Immature natural killer cell (primary cell): ENCODE results near the gene STX5. TPM values are rescaled to one million over a fixed set of nuclear protein-coding genes. Genes with fewer than 3 reads are reported as not detected.

ENCODE experiments used
- DNase-seq, 3 donors: peaks; one replicate each; pipeline ENCODE4 v3.0.0; 2022; ENCODE audit warnings: mixed read lengths in 1 of 3
- H3K27ac Mint-ChIP-seq, 6 donors: one replicate each; pipeline ENCODE4 v1.8.0; 2020; ENCODE audit warnings: mixed read lengths in 6 of 6, mild to moderate bottlenecking in 5 of 6, inconsistent platforms in 4 of 6, moderate library complexity in 3 of 6
- H3K27me3 Mint-ChIP-seq, 3 donors: one replicate each; pipeline ENCODE4 v1.8.0; 2020 to 2021; ENCODE audit warnings: low read depth in 3 of 3, mild to moderate bottlenecking in 3 of 3, mixed read lengths in 3 of 3, moderate library complexity in 3 of 3, inconsistent platforms in 1 of 3
- H3K36me3 Mint-ChIP-seq, 3 donors: one replicate each; pipeline ENCODE4 v1.8.0; 2020; ENCODE audit warnings: mixed read lengths in 3 of 3, inconsistent platforms in 2 of 3, mild to moderate bottlenecking in 2 of 3
- H3K4me1 Mint-ChIP-seq, 2 donors: one replicate each; pipeline ENCODE4 v1.8.0; 2020; ENCODE audit warnings: inconsistent platforms in 2 of 2, mild to moderate bottlenecking in 2 of 2, mixed read lengths in 2 of 2, moderate library complexity in 1 of 2
- H3K4me3 Mint-ChIP-seq, 5 donors: one replicate each; pipeline ENCODE4 v1.8.0; 2020; ENCODE audit warnings: mild to moderate bottlenecking in 5 of 5, mixed read lengths in 5 of 5, inconsistent platforms in 3 of 5, moderate library complexity in 3 of 5
- H3K9me3 Mint-ChIP-seq, 6 donors: one replicate each; pipeline ENCODE4 v1.8.0; 2020; ENCODE audit warnings: mild to moderate bottlenecking in 6 of 6, mixed read lengths in 6 of 6, inconsistent platforms in 4 of 6, moderate library complexity in 3 of 6
- polyA plus RNA-seq, 3 donors: library from polyadenylated mRNA; unstranded; fragments of 300-500 nt; fragmentation: Illumina TruSeq; gene quantifications; one replicate each; pipeline ENCODE4 v1.2.3, GENCODE V29; 2021

Gene STX5
- polyA plus RNA-seq, 3 donors from 2014 or later, result 46.9 to 47.7 (median 47.6) TPM

- peaks cover 19 to 41% (median 24%) of the 10 kb centered on the region in 3 donors for H3K36me3 Mint-ChIP-seq
- H3K4me3 Mint-ChIP-seq, result no peak overlapping the region
- peak overlapping the region in 1 of 6 donors; percentile 23 for H3K27ac Mint-ChIP-seq
- DNase-seq, result no peak
- peaks cover 6 to 7% (median 6%) of the 10 kb centered on the region in 3 donors for H3K27me3 Mint-ChIP-seq
- H3K4me1 Mint-ChIP-seq, result peaks cover 26 to 29% of the 10 kb centered on the region in 2 donors
- H3K9me3 Mint-ChIP-seq, result peaks cover 0 to 2% (median 0%) of the 10 kb centered on the region in 6 donors
These were observed 30.8 kb downstream of the STX5 start for GRCh38 chr11:62801071-62801470.

- H3K9me3 Mint-ChIP-seq, result peaks cover 0 to 2% (median 0%) of the 10 kb centered on the region in 6 donors
- H3K36me3 Mint-ChIP-seq, result peaks cover 32 to 56% (median 32%) of the 10 kb centered on the region in 3 donors
- H3K27me3 Mint-ChIP-seq, result peaks cover 0 to 3% (median 1%) of the 10 kb centered on the region in 3 donors
- H3K27ac Mint-ChIP-seq, result peak overlapping the region in 2 of 6 donors; percentile 22 to 23
- H3K4me1 Mint-ChIP-seq, result peaks cover 13 to 14% of the 10 kb centered on the region in 2 donors
- no peak overlapping the region for H3K4me3 Mint-ChIP-seq
- no peak for DNase-seq
These were observed 32.4 kb downstream of the STX5 start for GRCh38 chr11:62799486-62799885.

DNA sequence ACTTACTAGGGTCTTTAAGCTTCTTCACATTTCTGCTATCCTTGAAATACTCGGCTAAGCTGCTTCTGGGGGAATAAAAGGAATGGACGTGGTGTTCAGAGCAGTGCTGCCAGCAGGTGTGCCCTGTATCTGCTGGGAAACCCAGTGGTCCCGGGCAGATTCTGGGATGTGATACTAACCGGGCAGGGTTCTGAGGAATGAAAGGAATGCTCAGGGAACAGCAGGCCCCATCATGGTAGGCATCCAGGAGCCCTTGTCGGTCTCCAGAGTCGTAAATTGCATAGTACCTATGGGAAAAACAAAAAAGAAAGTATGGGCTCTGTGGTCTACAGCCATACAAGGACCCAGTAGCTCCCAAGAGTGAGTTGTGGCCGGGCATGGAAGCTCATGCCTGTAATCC lies 35.6 kb downstream of the STX5 start:
- H3K27ac Mint-ChIP-seq, result peak overlapping the region in 2 of 6 donors; percentile 37 to 60
- peaks cover 14% of the 10 kb centered on the region in 2 donors for H3K4me1 Mint-ChIP-seq
- H3K36me3 Mint-ChIP-seq, result peaks cover 29 to 50% (median 30%) of the 10 kb centered on the region in 3 donors
- H3K9me3 Mint-ChIP-seq, result no peaks in the 10 kb centered on the region
- DNase-seq, result no peak
- H3K27me3 Mint-ChIP-seq, result peaks cover 0 to 7% (median 4%) of the 10 kb centered on the region in 3 donors
- H3K4me3 Mint-ChIP-seq, result no peak overlapping the region

DNA sequence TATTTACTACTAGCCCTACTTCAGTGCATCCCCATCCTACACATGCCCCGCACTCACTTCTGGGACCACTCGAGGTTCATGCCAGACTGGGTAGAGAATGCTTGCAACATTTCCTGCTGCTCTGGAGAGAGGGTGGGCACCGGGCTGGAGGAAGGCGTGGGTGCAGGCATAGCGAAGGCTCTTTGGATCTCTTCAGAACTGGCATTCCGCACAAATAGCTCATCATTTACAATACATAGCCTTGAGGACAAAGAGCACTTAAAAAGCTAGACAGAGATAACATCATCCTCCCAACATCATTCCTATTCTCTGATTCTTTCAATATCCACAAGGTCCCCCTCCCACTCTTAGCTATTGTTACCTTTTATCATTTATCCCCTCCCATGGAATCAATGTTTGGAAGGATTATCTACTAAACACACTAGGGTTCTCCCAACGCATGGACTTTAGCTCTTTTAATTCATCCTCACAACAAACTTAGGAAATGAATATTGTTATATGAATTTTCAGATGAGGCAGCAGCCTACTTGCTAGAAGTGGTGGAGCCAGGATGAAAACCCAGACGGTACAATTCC lies 37.6 kb downstream of the STX5 start:
- no peak overlapping the region for H3K4me3 Mint-ChIP-seq
- H3K27ac Mint-ChIP-seq, result peak overlapping the region; percentile 37 to 83 (median 74)
- H3K9me3 Mint-ChIP-seq, result no peaks in the 10 kb centered on the region
- peaks cover 19 to 41% (median 24%) of the 10 kb centered on the region in 3 donors for H3K36me3 Mint-ChIP-seq
- peaks cover 0 to 7% (median 4%) of the 10 kb centered on the region in 3 donors for H3K27me3 Mint-ChIP-seq
- no peak for DNase-seq
- peaks cover 28 to 34% of the 10 kb centered on the region in 2 donors for H3K4me1 Mint-ChIP-seq

DNA sequence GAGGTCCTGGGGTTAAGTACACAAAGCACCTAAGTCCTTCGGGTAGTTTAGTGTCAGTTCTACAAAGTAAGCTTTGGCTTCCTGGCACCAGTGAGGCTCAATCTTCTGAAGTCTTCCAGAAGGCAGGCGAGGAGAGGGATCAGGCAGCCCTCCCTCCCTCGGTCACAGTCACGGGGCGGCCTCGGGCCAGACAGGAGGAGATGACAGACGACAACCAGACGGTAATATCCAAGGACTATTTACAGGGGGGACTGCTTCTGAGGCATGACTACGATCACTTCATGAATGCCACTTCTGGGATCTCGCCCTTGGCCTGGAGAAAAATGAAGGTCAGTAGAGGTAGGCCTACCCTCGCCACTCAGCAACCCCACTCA lies 39.7 kb downstream of the STX5 start:
- DNase-seq, result no peak
- no peaks in the 10 kb centered on the region for H3K9me3 Mint-ChIP-seq
- H3K4me3 Mint-ChIP-seq, result peak overlapping the region; percentile 82 to 96 (median 86)
- H3K27me3 Mint-ChIP-seq, result peaks cover 0 to 10% (median 4%) of the 10 kb centered on the region in 3 donors
- peaks cover 16 to 32% (median 19%) of the 10 kb centered on the region in 3 donors for H3K36me3 Mint-ChIP-seq
- H3K4me1 Mint-ChIP-seq, result peaks cover 46 to 51% of the 10 kb centered on the region in 2 donors
- peak overlapping the region; percentile 94 to 96 (median 95) for H3K27ac Mint-ChIP-seq

- Mint-ChIP-seq H3K9me3 (no peaks in the 10 kb centered on the region), H3K27ac (peak within 1 kb of the TSS; percentile 94 to 96 (median 95)), H3K27me3 (peaks cover 0 to 12% (median 4%) of the 10 kb centered on the region in 3 donors), H3K4me3 (peak within 1 kb of the TSS; percentile 82 to 96 (median 86)), H3K4me1 (peaks cover 48 to 53% of the 10 kb centered on the region in 2 donors), H3K36me3 (peaks cover 14 to 31% (median 19%) of the 10 kb centered on the region in 3 donors)
- peak; percentile 85 to 87 (median 86) for DNase-seq
These were observed 40.2 kb downstream of the STX5 start, which contains the start of gene TMEM223 for GRCh38 chr11:62791501-62792201. Gene TMEM223, minus strand, starts transcription at chr11:62792006. Its CDS starts 12 bp downstream, at chr11:62791994.

DNA sequence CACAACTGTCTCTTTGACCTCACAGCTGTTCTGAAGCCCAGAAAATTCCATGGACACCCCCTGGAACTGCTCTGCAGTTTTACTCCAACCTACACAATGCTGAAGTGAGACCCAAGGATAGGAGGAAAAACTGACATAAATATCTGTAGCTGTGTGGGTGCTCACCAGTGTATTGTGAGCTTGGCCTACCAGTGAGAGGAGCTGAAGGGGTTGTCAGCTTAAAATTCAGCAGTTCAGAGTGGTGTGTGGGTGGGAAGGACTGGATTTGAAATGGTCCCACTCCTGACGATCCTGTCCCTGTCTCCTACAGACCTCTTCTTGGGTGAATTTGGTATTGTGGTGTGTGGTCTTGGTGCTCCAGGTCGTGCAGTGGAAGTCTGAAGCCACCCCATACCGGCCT lies 42.3 kb downstream of the STX5 start:
- Mint-ChIP-seq H3K27ac (peak overlapping the region; percentile 92 to 96 (median 95)), H3K9me3 (no peaks in the 10 kb centered on the region), H3K4me3 (peak overlapping the region; percentile 70 to 96 (median 95)), H3K4me1 (peaks cover 54 to 64% of the 10 kb centered on the region in 2 donors), H3K36me3 (peaks cover 4 to 15% (median 5%) of the 10 kb centered on the region in 3 donors), H3K27me3 (peaks cover 0 to 11% (median 4%) of the 10 kb centered on the region in 3 donors)
- DNase-seq, result no peak

- Mint-ChIP-seq H3K27me3 (peaks cover 0 to 11% (median 4%) of the 10 kb centered on the region in 3 donors), H3K4me1 (peaks cover 54 to 64% of the 10 kb centered on the region in 2 donors), H3K9me3 (no peaks in the 10 kb centered on the region), H3K27ac (peak overlapping the region; percentile 92 to 96 (median 95)), H3K4me3 (peak overlapping the region; percentile 70 to 96 (median 95)), H3K36me3 (peaks cover 0 to 9% (median 0%) of the 10 kb centered on the region in 3 donors)
- no peak for DNase-seq
These were observed 42.9 kb downstream of the STX5 start for GRCh38 chr11:62788991-62789390.

DNA sequence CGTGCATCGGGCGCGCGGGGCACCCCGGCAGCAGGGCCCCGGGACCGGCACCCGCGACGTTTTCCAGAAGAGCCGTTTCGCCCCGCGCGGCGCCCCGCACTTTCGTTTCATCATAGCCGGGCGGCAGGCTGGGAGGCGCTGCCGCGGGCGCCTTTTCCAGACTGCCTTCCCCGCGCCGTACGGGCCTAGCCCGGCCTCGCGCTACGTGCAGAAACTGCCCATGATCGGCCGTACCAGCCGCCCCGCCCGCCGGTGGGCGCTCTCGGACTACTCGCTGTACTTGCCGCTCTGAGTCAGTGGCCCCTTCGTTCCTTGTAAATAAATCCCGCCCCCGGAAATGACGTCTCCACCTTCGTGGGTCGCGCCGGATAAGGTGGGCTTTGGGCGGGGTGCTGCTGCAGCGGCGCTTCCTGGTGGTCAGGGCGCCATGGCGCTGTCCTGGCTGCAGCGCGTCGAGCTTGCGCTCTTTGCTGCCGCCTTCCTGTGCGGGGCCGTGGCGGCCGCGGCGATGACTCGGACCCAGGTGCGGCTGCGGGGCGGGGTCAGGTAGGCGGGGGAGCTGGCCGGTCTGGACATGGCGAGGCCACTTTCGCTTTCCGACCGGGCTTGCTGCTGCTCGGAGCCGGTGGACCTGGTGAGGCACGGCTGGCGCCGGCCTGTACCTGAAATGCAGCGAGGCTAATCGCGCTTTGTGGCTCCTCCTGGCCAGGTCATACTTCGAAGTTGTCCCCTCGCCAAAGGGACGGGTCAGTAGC lies 44.7 kb downstream of the STX5 start, which contains the start of gene TMEM179B:
Gene TMEM179B (plus strand): TSS at position 398 of the 755 bp plus-strand sequence. CDS start 30 bp downstream, at position 428.
- H3K27ac Mint-ChIP-seq, result peak within 1 kb of the TSS; percentile 95 to 96 (median 96)
- DNase-seq, result peak; percentile 99
- no peaks in the 10 kb centered on the region for H3K9me3 Mint-ChIP-seq
- peaks cover 0 to 7% (median 4%) of the 10 kb centered on the region in 3 donors for H3K27me3 Mint-ChIP-seq
- H3K36me3 Mint-ChIP-seq, result peaks cover 0 to 8% (median 0%) of the 10 kb centered on the region in 3 donors
- H3K4me1 Mint-ChIP-seq, result peaks cover 50 to 58% of the 10 kb centered on the region in 2 donors
- peak within 1 kb of the TSS; percentile 93 to 96 (median 95) for H3K4me3 Mint-ChIP-seq

DNA sequence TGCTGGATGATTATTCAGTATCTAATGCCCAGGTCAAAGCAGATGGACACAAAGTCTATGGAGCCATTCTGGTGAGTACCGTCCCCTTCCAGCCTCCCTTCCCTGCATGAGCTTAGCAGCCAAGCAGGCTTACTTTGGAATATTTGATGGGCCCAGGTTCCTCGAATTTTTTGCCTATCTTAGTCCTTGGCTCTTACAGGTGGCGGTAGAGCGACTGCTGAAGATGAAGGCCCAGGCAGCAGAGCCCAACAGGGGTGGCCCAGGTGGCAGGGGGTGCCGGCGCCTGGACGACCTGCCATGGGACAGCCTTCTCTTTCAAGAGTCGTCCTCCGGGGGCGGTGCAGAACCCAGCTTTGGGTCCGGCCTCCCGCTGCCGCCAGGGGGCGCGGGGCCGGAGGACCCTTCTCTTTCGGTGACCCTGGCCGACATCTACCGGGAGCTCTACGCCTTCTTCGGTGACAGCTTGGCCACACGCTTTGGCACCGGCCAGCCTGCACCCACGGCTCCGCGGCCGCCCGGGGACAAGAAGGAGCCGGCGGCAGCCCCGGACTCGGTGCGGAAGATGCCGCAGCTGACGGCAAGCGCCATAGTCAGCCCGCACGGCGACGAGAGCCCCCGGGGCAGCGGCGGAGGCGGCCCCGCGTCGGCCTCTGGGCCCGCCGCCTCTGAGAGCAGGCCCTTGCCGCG lies 45.4 kb downstream of the STX5 start:
- Mint-ChIP-seq H3K36me3 (peaks cover 0 to 6% (median 0%) of the 10 kb centered on the region in 3 donors), H3K4me1 (peaks cover 46 to 52% of the 10 kb centered on the region in 2 donors), H3K27ac (peak overlapping the region; percentile 92 to 96 (median 95)), H3K27me3 (peaks cover 0 to 7% (median 0%) of the 10 kb centered on the region in 3 donors), H3K4me3 (peak overlapping the region; percentile 84 to 87 (median 86)), H3K9me3 (no peaks in the 10 kb centered on the region)
- DNase-seq, result peak; percentile 86 to 88 (median 87)

GRCh38 chr11:62782753-62783152 lies 49.1 kb downstream of the STX5 start:
- no peak overlapping the region for H3K27ac Mint-ChIP-seq
- H3K4me1 Mint-ChIP-seq, result peaks cover 19% of the 10 kb centered on the region in 2 donors
- H3K27me3 Mint-ChIP-seq, result peaks cover 0 to 7% (median 0%) of the 10 kb centered on the region in 3 donors
- H3K9me3 Mint-ChIP-seq, result no peaks in the 10 kb centered on the region
- H3K4me3 Mint-ChIP-seq, result no peak overlapping the region
- DNase-seq, result no peak
- peaks cover 0 to 3% (median 0%) of the 10 kb centered on the region in 3 donors for H3K36me3 Mint-ChIP-seq

GRCh38 chr11:62778441-62778840 lies 53.4 kb downstream of the STX5 start:
- Mint-ChIP-seq H3K27ac (peak overlapping the region in 1 of 6 donors; percentile 34), H3K4me3 (no peak overlapping the region)
- DNase-seq, result no peak

More at GRCh38 chr11:62778441-62778840, 53.4 kb downstream of the STX5 start:
- Mint-ChIP-seq H3K36me3 (peaks cover 0 to 12% (median 4%) of the 10 kb centered on the region in 3 donors), H3K4me1 (peaks cover 7 to 8% of the 10 kb centered on the region in 2 donors), H3K27me3 (no peaks in the 10 kb centered on the region), H3K9me3 (no peaks in the 10 kb centered on the region)
